Neuronal stem cell (in vitro differentiated cells): ENCODE data around the gene TAMM41.
A peak's percentile ranks its signal among the peaks of the same experiment; 100 is the strongest.

Experiments used
- DNase-seq: peaks from one replicate; pipeline ENCODE4 v3.0.0-alpha.2; 2013; ENCODE audit warnings: low spot score
- H2AFZ ChIP-seq: one replicate; pipeline ENCODE4 v1.6.1; 2013; ENCODE audit warnings: mild to moderate bottlenecking, low read length, inconsistent platforms
- H2AK5ac ChIP-seq: 2 replicates; pipeline ENCODE4 v1.6.1; 2013; ENCODE audit warnings: low read depth, mild to moderate bottlenecking, inconsistent platforms, low read length, moderate library complexity, mixed read lengths
- H2BK120ac ChIP-seq: 2 replicates; pipeline ENCODE4 v1.6.1; 2013; ENCODE audit warnings: low read depth, mild to moderate bottlenecking, inconsistent platforms, low read length, moderate library complexity, mixed read lengths
- H2BK12ac ChIP-seq: one replicate; pipeline ENCODE4 v1.6.1; 2013; ENCODE audit warnings: low read length, inconsistent platforms
- H2BK15ac ChIP-seq: 2 replicates; pipeline ENCODE4 v1.6.1; 2013; ENCODE audit warnings: mild to moderate bottlenecking, low read length, inconsistent platforms, mixed read lengths
- H2BK5ac ChIP-seq: one replicate; pipeline ENCODE4 v1.6.1; 2013; ENCODE audit warnings: inconsistent platforms, mild to moderate bottlenecking, low read length, moderate library complexity
- H3K14ac ChIP-seq: one replicate; pipeline ENCODE4 v1.6.1; 2013; ENCODE audit warnings: low read length, inconsistent platforms
- H3K18ac ChIP-seq: 2 replicates; pipeline ENCODE4 v1.6.1; 2013; ENCODE audit warnings: low read length, inconsistent platforms
- H3K23ac ChIP-seq: 2 replicates; pipeline ENCODE4 v1.6.1; 2013; ENCODE audit warnings: low read depth, mild to moderate bottlenecking, mixed read lengths, low read length, inconsistent platforms; ENCODE audit not compliant: poor library complexity
- H3K27ac ChIP-seq: replicated peaks from 3 replicates; pipeline ENCODE4 v1.5.1; 2013; ENCODE audit warnings: low read length, inconsistent platforms
- H3K27me3 ChIP-seq, 3 experiments: 2 replicates each; pipeline ENCODE4 v1.6.1; 2013; ENCODE audit warnings: low read length in 3 of 3, mild to moderate bottlenecking in 2 of 3, inconsistent platforms in 1 of 3, low read depth in 1 of 3, mixed read lengths in 1 of 3, moderate library complexity in 1 of 3; ENCODE audit not compliant: control insufficient read depth in 3 of 3, insufficient read depth in 3 of 3
- H3K36me3 ChIP-seq, 2 donors: replicated peaks in 1 of 2; 2 replicates each; pipeline ENCODE4 v1.6.1; 2013; ENCODE audit warnings: low read length in 2 of 2; ENCODE audit not compliant: control insufficient read depth in 2 of 2, insufficient read depth in 2 of 2
- H3K4ac ChIP-seq: 2 replicates; pipeline ENCODE4 v1.6.1; 2013; ENCODE audit warnings: inconsistent platforms, mild to moderate bottlenecking, low read length, moderate library complexity
- H3K4me1 ChIP-seq, 2 donors: 1 replicate in 1 of 2; 2 replicates in 1 of 2; pipeline ENCODE4 v1.6.1; 2013; ENCODE audit warnings: low read length in 2 of 2, low read depth in 1 of 2; ENCODE audit not compliant: control insufficient read depth in 2 of 2, insufficient read depth in 1 of 2
- H3K4me2 ChIP-seq: one replicate; pipeline ENCODE4 v1.6.1; 2013; ENCODE audit warnings: mild to moderate bottlenecking, low read length, inconsistent platforms; ENCODE audit not compliant: insufficient read depth, poor library complexity, severe bottlenecking
- H3K4me3 ChIP-seq, 2 donors: 2 replicates each; pipeline ENCODE4 v1.5.1; 2013; ENCODE audit warnings: low read length in 2 of 2, mild to moderate bottlenecking in 2 of 2, inconsistent platforms in 1 of 2, moderate library complexity in 1 of 2
- H3K79me1 ChIP-seq: one replicate; pipeline ENCODE4 v1.6.1; 2013; ENCODE audit warnings: low read depth, mild to moderate bottlenecking, inconsistent platforms, low read length, moderate library complexity
- H3K9ac ChIP-seq: one replicate; pipeline ENCODE4 v1.6.1; 2013; ENCODE audit warnings: mild to moderate bottlenecking, low read depth, low read length, inconsistent platforms; ENCODE audit not compliant: poor library complexity
- H3K9me3 ChIP-seq, 2 donors: replicated peaks in 1 of 2; 2 replicates each; pipeline versions ENCODE3 to v1.6.1; 2013; ENCODE audit warnings: low read length in 2 of 2, mild to moderate bottlenecking in 2 of 2, inconsistent platforms in 1 of 2, low read depth in 1 of 2, mixed read lengths in 1 of 2, moderate library complexity in 1 of 2; ENCODE audit not compliant: control insufficient read depth in 2 of 2, insufficient read depth in 1 of 2
- H4K8ac ChIP-seq: one replicate; pipeline ENCODE4 v1.6.1; 2013; ENCODE audit warnings: low read depth, mild to moderate bottlenecking, inconsistent platforms, low read length, moderate library complexity
- H4K91ac ChIP-seq: one replicate; pipeline ENCODE4 v1.6.1; 2013; ENCODE audit warnings: low read length, low read depth, mild to moderate bottlenecking, inconsistent platforms; ENCODE audit not compliant: poor library complexity
- WGBS, 2 donors: extraction: QIAGEN DNeasy Blood & Tissue Kit; methylation state at CpG; one replicate each; pipeline ENCODE4 v1.1.7; 2013; ENCODE audit warnings: missing lambda C conversion rate in 2 of 2, mixed read lengths in 1 of 2; ENCODE audit not compliant: insufficient read length in 2 of 2, insufficient replicate concordance in 1 of 2; ENCODE audit errors: extremely low coverage in 2 of 2; 5-methylcytosine and 5-hydroxymethylcytosine counted together

TAMM41 gene

DNA sequence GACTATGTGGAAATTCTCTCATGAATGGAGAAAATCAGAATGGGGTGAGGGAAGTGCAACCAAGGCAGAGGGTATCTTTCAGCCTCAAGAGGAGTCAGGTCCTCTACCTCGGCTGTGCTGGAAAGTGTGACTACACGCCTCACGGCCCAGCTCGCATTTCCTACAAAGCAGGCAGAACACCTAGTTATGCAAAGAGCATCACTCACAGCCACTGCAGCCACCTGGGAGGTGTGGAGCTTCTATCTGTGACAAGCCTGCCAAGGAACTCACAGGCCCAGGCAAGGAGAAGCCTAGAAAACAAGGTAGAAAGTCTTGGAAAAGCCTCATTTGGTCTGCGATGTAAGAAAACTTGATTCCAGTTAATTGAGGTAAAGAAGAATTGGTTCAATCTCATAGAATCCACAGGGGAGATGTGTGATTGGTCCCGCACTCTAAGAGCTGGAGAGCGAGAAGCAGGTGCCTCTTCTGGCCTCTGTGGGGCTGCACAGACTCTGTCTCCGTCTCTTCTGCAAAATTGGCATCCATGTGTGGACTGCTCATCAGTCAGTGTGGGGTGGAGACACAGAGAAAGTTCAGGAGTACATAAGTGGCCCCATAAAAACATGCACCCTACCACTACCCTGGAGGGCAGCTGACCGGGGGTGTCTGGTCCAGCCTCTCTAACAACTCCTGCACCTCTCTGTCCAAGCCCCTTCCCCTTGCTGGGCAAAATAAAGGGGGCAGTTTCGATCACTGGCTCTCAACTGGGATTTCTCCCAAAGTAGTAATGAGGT lies 76.8 kb downstream of the TAMM41 start:
- H3K36me3 ChIP-seq: no peaks in the 10 kb centered on the region
- H3K23ac ChIP-seq: no peak overlapping the region
- WGBS, 2 donors: no CpG with 5 or more reads among the region's 10 CpGs
- no peak overlapping the region for H2BK12ac ChIP-seq
- no peak overlapping the region for H3K14ac ChIP-seq
- H3K9ac ChIP-seq: no peak overlapping the region
- peak overlapping the region; percentile 34 for H3K4me2 ChIP-seq
- no peak overlapping the region for H2BK15ac ChIP-seq
- H3K9me3 ChIP-seq: no peaks in the 10 kb centered on the region
- no peak overlapping the region for H3K4ac ChIP-seq
- H2BK5ac ChIP-seq: no peak overlapping the region
- H4K8ac ChIP-seq: no peak overlapping the region
- no peak overlapping the region for H4K91ac ChIP-seq
- H3K4me1 ChIP-seq: peaks cover 7% of the 10 kb centered on the region in 2 donors
- H2AK5ac ChIP-seq: no peak overlapping the region
- H3K18ac ChIP-seq: no peak overlapping the region
- no peaks in the 10 kb centered on the region for H3K27me3 ChIP-seq
- no peak overlapping the region for H3K27ac ChIP-seq
- peak overlapping the region; percentile 80 for H2AFZ ChIP-seq
- no peak overlapping the region for H2BK120ac ChIP-seq
- peak overlapping the region in 1 of 2 donors; percentile 28 for H3K4me3 ChIP-seq
- no peak for DNase-seq
- no peaks in the 10 kb centered on the region for H3K79me1 ChIP-seq

DNA sequence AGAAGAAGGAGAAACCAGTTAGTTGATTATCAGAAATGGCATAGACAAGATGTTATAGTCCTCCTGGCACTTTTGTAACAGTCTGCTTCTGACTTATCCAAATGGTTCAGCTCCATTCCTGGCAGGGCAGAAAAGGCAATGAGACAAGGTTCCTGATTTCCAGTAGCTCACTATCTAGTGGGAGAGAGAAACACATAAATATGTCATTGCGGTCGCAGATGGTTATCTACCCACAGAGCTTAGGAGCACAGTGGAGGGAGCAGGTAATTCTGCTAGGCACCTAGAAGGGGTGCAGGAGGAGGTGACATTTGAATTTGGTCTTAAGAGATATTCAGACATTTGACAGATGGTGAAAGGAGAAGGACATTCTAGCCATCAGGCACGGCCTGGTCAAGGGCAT lies 78.1 kb downstream of the TAMM41 start:
- Histone ChIP-seq H3K23ac (peak overlapping the region; percentile 5), H4K91ac (no peak overlapping the region), H3K9ac (no peak overlapping the region), H2BK12ac (no peak overlapping the region), H2BK5ac (no peak overlapping the region), H3K4me2 (no peak overlapping the region), H2AK5ac (no peak overlapping the region), H3K36me3 (no peaks in the 10 kb centered on the region), H3K79me1 (no peaks in the 10 kb centered on the region), H2AFZ (no peak overlapping the region), H4K8ac (no peak overlapping the region), H3K27ac (no peak overlapping the region), H3K9me3 (no peaks in the 10 kb centered on the region), H3K18ac (no peak overlapping the region), H3K27me3 (no peaks in the 10 kb centered on the region), H2BK15ac (no peak overlapping the region), H2BK120ac (no peak overlapping the region), H3K4me1 (peaks cover 7% of the 10 kb centered on the region in 2 donors), H3K14ac (no peak overlapping the region), H3K4ac (no peak overlapping the region), H3K4me3 (no peak overlapping the region)
- WGBS, 2 donors: no CpG with 5 or more reads among the region's 3 CpGs
- no peak for DNase-seq

DNA sequence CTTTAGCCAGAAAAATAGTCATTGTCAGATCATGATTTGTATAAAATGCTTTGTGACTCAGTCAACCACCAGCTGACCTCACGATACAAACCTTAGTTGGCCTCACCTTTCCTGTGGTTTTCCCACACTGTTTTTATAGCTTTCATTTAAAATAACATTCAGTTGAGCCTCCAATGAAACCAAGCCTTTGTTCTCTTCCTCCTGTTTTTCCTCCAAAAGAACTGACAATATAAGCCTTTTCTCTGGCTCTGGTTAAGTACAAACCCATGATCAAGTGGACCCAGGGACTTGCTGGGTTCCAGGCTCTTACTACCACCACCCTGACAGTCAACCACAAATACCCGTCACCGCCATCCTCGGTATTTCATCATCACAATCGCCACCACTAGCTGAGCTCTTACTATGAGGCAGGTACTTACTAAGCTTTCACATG lies 81.7 kb downstream of the TAMM41 start:
- no peak overlapping the region for H2AK5ac ChIP-seq
- no peak overlapping the region for H2AFZ ChIP-seq
- no peaks in the 10 kb centered on the region for H3K27me3 ChIP-seq
- no peak overlapping the region for H4K8ac ChIP-seq
- H2BK5ac ChIP-seq: no peak overlapping the region
- WGBS, 2 donors: no CpG with 5 or more reads among the region's 5 CpGs
- H3K4ac ChIP-seq: no peak overlapping the region
- H3K9ac ChIP-seq: no peak overlapping the region
- no peak overlapping the region for H3K4me3 ChIP-seq
- no peak overlapping the region for H2BK120ac ChIP-seq
- H3K36me3 ChIP-seq: no peaks in the 10 kb centered on the region
- no peak overlapping the region for H4K91ac ChIP-seq
- no peak overlapping the region for H2BK15ac ChIP-seq
- no peak overlapping the region for H3K27ac ChIP-seq
- H3K14ac ChIP-seq: no peak overlapping the region
- peaks cover 0 to 1% of the 10 kb centered on the region in 2 donors for H3K4me1 ChIP-seq
- no peaks in the 10 kb centered on the region for H3K79me1 ChIP-seq
- H3K4me2 ChIP-seq: no peak overlapping the region
- H3K9me3 ChIP-seq: no peaks in the 10 kb centered on the region
- no peak overlapping the region for H3K18ac ChIP-seq
- no peak overlapping the region for H2BK12ac ChIP-seq
- no peak for DNase-seq
- H3K23ac ChIP-seq: no peak overlapping the region

GRCh38 chr3:11759996-11760395 lies 86.7 kb downstream of the TAMM41 start:
- no peak overlapping the region for H2BK120ac ChIP-seq
- H3K23ac ChIP-seq: no peak overlapping the region
- H4K8ac ChIP-seq: no peak overlapping the region
- H4K91ac ChIP-seq: no peak overlapping the region
- no peak overlapping the region for H3K14ac ChIP-seq
- no peak overlapping the region for H2AK5ac ChIP-seq
- no peak overlapping the region for H2AFZ ChIP-seq
- no peak overlapping the region for H2BK5ac ChIP-seq
- WGBS, 2 donors: no CpG with 5 or more reads among the region's 2 CpGs
- peaks cover 0 to 2% of the 10 kb centered on the region in 2 donors for H3K9me3 ChIP-seq
- peaks cover 0 to 10% of the 10 kb centered on the region in 2 donors for H3K4me1 ChIP-seq
- H3K18ac ChIP-seq: no peak overlapping the region
- H3K4ac ChIP-seq: no peak overlapping the region
- no peak overlapping the region for H3K4me3 ChIP-seq
- H3K27ac ChIP-seq: no peak overlapping the region
- no peak for DNase-seq
- H3K79me1 ChIP-seq: no peaks in the 10 kb centered on the region
- H3K36me3 ChIP-seq: no peaks in the 10 kb centered on the region
- H2BK12ac ChIP-seq: no peak overlapping the region
- H3K4me2 ChIP-seq: no peak overlapping the region
- H2BK15ac ChIP-seq: no peak overlapping the region
- H3K27me3 ChIP-seq: no peaks in the 10 kb centered on the region
- H3K9ac ChIP-seq: no peak overlapping the region
